Measurements from ENCODE around the gene LBP. TPM values are rescaled to one million over a fixed set of nuclear protein-coding genes. Genes with fewer than 3 reads are reported as not detected.
"Not testable (repeated sequence)": the region's sequence is repeated elsewhere in the genome, so short reads cannot be mapped to it uniquely, and the experiment has no call there.

LBP gene
- total and polyA plus RNA-seq, 2 donors (not counting 1 experiment from before 2014, with no cell fraction given): 0.08 to 0.17 TPM

- no peak overlapping the region for H3K4me2 ChIP-seq (ENCODE audit: extremely low read depth, insufficient read depth, low read length)
- no peaks in the 10 kb centered on the region for H3K27me3 ChIP-seq (ENCODE audit: control insufficient read depth, insufficient read depth, low read length)
- H4K20me1 ChIP-seq (ENCODE audit: control insufficient read depth, extremely low read depth, insufficient read depth, low read length): no peaks in the 10 kb centered on the region
- H3K4me3 ChIP-seq (replicated peaks in 1 of 4; ENCODE audit: control extremely low read depth in 1 of 4, insufficient read depth in 1 of 4, low read depth in 3 of 4, low read length in 4 of 4): no peak overlapping the region
- no peaks in the 10 kb centered on the region for H3K9me3 ChIP-seq (ENCODE audit: control insufficient read depth, insufficient read depth, low read depth, low read length)
- no peak overlapping the region for H3K9ac ChIP-seq (ENCODE audit: insufficient read depth, low read length)
- no peak for DNase-seq (ENCODE audit: low read depth in 2 of 2)
- no peak for TF ChIP-seq EZH2 (IDR thresholded peaks at IDR 0.05; ENCODE audit: low read length, missing control alignments)
- no peaks in the 10 kb centered on the region for H3K79me2 ChIP-seq (ENCODE audit: control insufficient read depth, insufficient read depth, low read length)
- no peak overlapping the region for H3K27ac ChIP-seq (ENCODE audit: insufficient read depth, low read length)
- H3K4me1 ChIP-seq (ENCODE audit: control insufficient read depth, extremely low read depth, insufficient read depth, low read length): no peaks in the 10 kb centered on the region
- no peak overlapping the region for H2AFZ ChIP-seq (ENCODE audit: low read length)
- no peaks in the 10 kb centered on the region for H3K36me3 ChIP-seq (ENCODE audit: control insufficient read depth, insufficient read depth, low read length)
Observed at GRCh38 chr20:38406476-38406875, 60.2 kb downstream of the LBP start.

DNA sequence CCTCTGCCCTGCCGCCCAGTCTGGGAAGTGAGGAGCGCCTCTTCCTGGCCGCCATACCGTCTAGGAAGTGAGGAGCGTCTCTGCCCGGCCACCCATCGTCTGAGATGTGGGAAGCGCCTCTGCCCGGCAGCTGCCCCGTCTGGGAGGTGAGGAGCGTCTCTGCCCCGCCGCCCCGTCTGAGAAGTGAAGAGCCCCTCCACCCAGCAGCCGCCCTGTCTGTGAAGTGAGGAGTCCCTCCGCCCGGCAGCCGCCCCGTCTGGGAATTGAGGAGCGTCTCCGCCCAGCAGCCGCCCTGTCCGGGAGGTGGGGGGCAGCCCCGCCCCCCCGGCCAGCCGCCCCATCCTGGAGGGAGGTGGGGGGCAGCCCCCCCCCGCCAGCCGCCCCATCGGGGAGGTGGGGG lies 61.0 kb downstream of the LBP start:
- Histone ChIP-seq H3K9ac (ENCODE audit: insufficient read depth, low read length) (no peak overlapping the region), H3K4me2 (ENCODE audit: extremely low read depth, insufficient read depth, low read length) (no peak overlapping the region), H3K36me3 (ENCODE audit: control insufficient read depth, insufficient read depth, low read length) (no peaks in the 10 kb centered on the region), H4K20me1 (ENCODE audit: control insufficient read depth, extremely low read depth, insufficient read depth, low read length) (no peaks in the 10 kb centered on the region), H3K79me2 (ENCODE audit: control insufficient read depth, insufficient read depth, low read length) (no peaks in the 10 kb centered on the region), H2AFZ (ENCODE audit: low read length) (no peak overlapping the region), H3K4me1 (ENCODE audit: control insufficient read depth, extremely low read depth, insufficient read depth, low read length) (no peaks in the 10 kb centered on the region), H3K27me3 (ENCODE audit: control insufficient read depth, insufficient read depth, low read length) (no peaks in the 10 kb centered on the region), H3K27ac (ENCODE audit: insufficient read depth, low read length) (no peak overlapping the region), H3K4me3 (replicated peaks in 1 of 4; ENCODE audit: control extremely low read depth in 1 of 4, insufficient read depth in 1 of 4, low read depth in 3 of 4, low read length in 4 of 4) (no peak overlapping the region), H3K9me3 (ENCODE audit: control insufficient read depth, insufficient read depth, low read depth, low read length) (no peaks in the 10 kb centered on the region)
- no peak for TF ChIP-seq EZH2 (IDR thresholded peaks at IDR 0.05; ENCODE audit: low read length, missing control alignments)
- TF ChIP-seq CTCF (conservative IDR thresholded peaks at IDR 0.05 in 1 of 2, IDR thresholded peaks at IDR 0.05 in 1 of 2; ENCODE audit: low read depth in 1 of 2, low read length in 2 of 2): no peak
- no peak for DNase-seq (ENCODE audit: low read depth in 2 of 2)

- not testable (repeated sequence) for H4K20me1 ChIP-seq (ENCODE audit: control insufficient read depth, extremely low read depth, insufficient read depth, low read length); H3K9me3 ChIP-seq (ENCODE audit: control insufficient read depth, insufficient read depth, low read depth, low read length); H3K4me2 ChIP-seq (ENCODE audit: extremely low read depth, insufficient read depth, low read length); H2AFZ ChIP-seq (ENCODE audit: low read length); H3K27me3 ChIP-seq (ENCODE audit: control insufficient read depth, insufficient read depth, low read length); H3K36me3 ChIP-seq (ENCODE audit: control insufficient read depth, insufficient read depth, low read length); H3K4me1 ChIP-seq (ENCODE audit: control insufficient read depth, extremely low read depth, insufficient read depth, low read length); H3K4me3 ChIP-seq (replicated peaks in 1 of 4; ENCODE audit: control extremely low read depth in 1 of 4, insufficient read depth in 1 of 4, low read depth in 3 of 4, low read length in 4 of 4); H3K9ac ChIP-seq (ENCODE audit: insufficient read depth, low read length); DNase-seq (ENCODE audit: low read depth in 2 of 2); H3K79me2 ChIP-seq (ENCODE audit: control insufficient read depth, insufficient read depth, low read length); H3K27ac ChIP-seq (ENCODE audit: insufficient read depth, low read length)
Observed at GRCh38 chr20:38407822-38408221, 61.5 kb downstream of the LBP start.

DNA sequence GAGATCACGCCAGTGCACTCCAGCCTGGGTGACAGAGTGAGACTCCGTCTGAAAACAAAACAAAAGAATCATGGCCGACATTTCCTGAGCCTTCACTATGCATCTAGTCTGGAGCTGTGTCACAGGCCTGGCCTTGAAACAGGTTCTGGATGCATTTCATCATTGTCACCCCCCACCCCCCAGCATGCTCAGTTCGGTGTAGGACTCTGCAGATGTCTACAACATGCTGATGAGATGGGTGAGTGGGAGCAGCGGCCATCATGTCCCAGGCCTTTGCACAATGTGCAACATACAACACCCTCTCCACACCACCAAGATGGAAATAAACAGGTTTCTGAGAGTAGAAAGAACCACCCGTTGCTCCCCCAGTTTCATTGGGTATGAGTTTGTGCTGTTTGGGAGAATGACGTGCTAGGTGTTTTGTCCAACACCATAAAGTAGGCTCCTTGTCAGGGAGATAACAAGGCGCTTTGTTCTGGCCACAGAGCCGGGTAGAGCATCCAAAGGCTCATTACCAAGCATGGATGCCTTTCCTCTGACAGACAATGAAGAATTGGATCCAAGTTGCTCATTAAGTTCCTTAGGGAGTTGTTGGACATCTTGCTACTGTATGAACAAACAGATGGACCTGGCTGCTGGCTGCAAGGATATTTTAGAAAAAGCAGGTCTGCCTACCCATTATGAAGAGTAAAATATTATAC lies 66.7 kb downstream of the LBP start:
- Histone ChIP-seq H3K4me3 (replicated peaks in 1 of 4; ENCODE audit: control extremely low read depth in 1 of 4, insufficient read depth in 1 of 4, low read depth in 3 of 4, low read length in 4 of 4) (no peak overlapping the region), H3K27me3 (ENCODE audit: control insufficient read depth, insufficient read depth, low read length) (no peaks in the 10 kb centered on the region), H3K27ac (ENCODE audit: insufficient read depth, low read length) (no peak overlapping the region), H3K79me2 (ENCODE audit: control insufficient read depth, insufficient read depth, low read length) (no peaks in the 10 kb centered on the region), H3K36me3 (ENCODE audit: control insufficient read depth, insufficient read depth, low read length) (peaks cover 3% of the 10 kb centered on the region), H2AFZ (ENCODE audit: low read length) (no peak overlapping the region), H3K9ac (ENCODE audit: insufficient read depth, low read length) (no peak overlapping the region), H3K4me2 (ENCODE audit: extremely low read depth, insufficient read depth, low read length) (no peak overlapping the region), H4K20me1 (ENCODE audit: control insufficient read depth, extremely low read depth, insufficient read depth, low read length) (no peaks in the 10 kb centered on the region), H3K4me1 (ENCODE audit: control insufficient read depth, extremely low read depth, insufficient read depth, low read length) (no peaks in the 10 kb centered on the region), H3K9me3 (ENCODE audit: control insufficient read depth, insufficient read depth, low read depth, low read length) (no peaks in the 10 kb centered on the region)
- DNase-seq (ENCODE audit: low read depth in 2 of 2): peak in 1 of 2 donors; percentile 24
- TF ChIP-seq CTCF (conservative IDR thresholded peaks at IDR 0.05 in 1 of 2, IDR thresholded peaks at IDR 0.05 in 1 of 2; ENCODE audit: low read depth in 1 of 2, low read length in 2 of 2): no peak
- no peak for TF ChIP-seq EZH2 (IDR thresholded peaks at IDR 0.05; ENCODE audit: low read length, missing control alignments)

Data from fibroblast of lung (primary cell).